Measurements from ENCODE around the gene NT5DC3.

The NT5DC3 gene

DNA sequence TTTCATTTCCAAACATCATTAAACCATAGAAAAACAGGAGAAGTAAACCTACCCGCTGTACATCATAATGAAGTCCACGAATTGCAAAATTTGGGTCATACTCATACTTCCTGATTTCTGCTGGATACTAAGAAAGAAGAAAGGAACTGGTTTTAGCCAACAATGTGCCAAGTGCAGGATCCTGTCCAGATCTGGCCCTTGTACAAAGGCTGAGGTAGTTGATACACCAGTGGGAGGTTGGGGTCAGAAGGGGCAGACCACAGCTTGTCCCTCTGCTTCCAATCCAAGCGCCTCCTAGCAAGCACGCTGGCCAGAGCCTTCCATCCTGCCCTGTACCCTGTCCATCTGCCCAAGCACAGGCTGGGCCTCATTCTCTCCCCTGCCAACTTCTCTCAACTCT lies 34.2 kb downstream of the NT5DC3 start:
- DNase-seq: no peak

DNA sequence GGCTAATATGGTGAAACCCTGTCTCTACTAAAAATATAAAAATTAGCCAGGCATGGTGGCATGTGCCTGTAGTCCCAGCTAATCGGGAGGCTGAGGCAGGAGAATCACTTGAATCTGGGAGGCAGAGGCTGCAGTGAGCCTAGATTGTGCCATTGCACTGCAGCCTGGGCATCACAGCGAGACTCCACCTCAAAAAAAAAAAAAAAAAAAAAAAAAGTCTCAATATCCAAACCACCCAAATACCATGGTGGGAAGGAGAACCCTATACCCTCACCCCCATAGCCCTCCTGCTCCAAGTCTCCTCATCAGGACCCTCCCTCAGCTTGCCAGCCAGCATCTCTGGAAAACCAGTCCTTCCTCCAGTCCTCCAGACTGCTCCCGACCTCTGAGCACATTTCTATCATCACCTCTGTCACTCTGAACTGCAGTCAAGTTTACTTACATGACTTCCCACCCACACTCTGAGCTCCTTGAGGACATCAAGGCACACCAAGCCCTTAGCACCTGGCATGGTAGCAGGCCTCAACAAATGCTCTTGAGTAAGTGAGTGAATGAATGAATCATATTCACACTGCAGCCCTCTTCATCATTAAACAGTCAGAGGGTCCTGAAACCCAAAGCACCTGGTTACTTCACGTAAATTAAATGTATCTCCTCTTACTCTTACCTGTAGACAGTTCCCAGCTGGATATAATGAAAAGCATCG lies 35.2 kb downstream of the NT5DC3 start:
- DNase-seq: no peak

DNA sequence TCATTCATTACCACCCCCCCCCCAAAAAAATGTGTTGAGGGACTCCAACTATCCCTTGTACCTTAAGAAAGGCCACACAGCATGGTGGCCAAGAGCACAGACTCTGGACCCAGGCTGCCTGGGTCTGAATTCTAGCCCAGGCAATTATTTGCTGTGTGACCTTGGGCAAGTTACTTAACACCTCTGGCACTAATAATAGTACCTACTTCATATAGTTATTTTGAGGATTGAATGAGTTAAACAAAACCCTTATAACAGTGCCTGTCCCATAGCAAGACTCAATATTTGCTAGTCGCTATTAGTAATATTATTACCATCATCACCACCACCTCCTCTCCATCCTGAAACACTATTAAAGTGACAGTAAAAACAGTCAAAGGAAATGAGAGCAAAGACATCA lies 37.2 kb downstream of the NT5DC3 start:
- DNase-seq: no peak

DNA sequence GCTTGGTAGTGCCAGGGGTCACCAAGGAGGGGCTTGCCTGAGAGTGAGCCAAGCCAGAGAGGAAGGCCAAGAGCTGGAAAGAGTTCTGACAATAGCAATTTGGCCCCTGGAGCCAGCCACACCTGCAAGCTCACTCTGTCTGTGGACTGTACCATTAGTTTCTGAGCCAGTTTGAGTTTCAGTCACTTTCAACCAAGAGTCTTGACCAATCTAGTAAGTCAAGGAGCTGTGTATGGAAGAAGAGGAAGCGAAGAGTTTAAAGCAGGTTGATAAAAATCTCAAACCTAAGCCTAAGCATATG lies 38.5 kb downstream of the NT5DC3 start:
- no peak for DNase-seq

DNA sequence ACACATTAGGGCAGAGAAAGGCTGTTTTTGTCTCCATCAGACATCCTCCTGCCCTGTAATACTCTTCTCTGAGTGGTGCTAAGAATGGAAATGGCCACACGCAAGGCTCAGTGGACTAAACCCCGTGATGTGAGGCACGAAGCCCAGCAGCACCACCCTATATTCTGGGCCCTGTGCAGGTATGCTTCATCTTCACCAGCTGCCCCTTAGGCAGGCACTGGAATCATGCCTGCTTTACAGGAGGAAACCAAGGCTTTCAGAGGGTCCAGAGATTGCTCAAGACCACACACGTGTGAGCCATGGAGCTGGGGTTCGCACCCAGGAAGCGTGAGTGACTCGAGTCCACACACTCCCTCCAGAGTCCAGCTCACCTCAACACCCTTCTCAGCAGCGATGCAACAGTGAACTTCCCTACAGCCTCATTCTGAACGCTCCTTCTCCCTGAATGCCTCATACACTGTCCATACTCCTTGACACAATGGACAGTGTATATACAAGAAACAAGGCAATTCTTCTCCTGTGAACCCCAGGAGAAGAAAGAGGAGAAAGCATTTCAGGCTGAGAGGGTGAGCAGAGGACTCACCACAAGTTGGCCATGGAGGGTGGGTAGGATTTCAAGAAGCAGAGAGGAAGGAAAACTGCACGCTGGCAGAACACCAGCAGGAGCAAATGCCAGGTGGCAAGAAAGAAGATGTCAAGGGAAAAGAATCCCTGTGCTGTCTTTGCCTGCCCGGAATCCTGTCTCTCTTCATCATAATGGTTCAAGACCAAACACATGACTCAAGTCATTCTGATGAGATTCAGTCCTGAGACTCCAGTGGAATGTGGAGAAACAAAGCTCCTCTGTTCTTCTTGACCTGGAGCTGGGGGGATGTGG lies 39.1 kb downstream of the NT5DC3 start:
- no peak for DNase-seq

DNA sequence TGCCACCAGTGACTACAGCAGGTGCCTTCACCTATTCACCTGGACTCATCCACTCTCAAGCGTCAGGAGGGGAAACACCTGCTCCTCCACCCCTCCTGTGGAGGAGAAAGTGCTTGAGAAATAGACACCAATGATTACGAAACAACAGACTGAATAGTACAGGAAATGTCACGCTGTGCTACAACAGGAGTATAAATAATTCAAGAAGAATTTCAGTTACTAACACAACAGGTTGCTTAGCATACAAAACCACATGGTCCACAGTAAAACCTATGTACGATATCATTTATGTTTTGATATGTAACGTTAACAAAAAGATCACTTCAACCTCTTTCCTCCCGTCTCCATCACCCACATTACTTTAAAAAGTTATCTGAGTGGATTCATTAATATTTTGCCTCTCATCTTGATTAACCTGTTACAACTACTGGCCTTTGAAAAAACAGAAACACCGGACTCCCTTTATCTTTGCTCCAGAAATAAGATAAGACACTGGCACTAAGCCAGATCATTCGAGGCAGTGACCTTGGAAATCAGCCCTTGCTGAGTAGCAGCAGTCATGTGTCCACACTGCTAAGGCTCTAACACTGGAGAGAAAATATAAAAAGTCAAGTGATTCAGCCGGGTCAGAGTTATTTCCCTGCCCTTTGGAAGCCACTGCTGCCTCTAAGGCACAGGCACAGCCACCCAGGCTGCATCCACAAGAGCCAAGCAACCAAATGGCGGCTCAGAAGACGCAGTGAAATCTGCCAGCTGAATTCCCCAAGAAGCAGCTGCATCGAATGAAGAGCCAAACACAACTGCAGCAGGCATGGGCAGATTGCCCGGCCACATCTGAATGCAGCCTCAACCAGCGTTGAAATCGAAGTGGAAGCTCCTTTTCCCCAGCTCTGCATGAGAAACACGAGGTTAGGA lies 40.9 kb downstream of the NT5DC3 start:
- no peak for DNase-seq

DNA sequence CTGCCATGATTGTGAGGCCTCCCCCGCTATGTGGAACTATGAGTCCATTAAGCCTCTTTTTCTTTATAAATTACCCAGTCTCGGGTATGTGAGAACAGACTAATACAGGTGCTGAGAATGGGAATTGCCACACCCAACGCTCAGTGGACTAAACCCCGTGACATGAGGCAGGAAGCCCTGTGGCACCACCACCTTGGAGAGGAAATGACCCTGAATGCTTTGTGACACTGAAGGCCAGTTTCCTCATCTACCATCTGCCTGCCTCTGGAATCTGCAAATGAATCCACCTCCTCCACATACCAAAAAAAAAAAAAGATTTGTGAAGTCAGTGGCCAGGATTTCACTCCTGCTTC lies 41.6 kb downstream of the NT5DC3 start:
- DNase-seq: no peak

DNA sequence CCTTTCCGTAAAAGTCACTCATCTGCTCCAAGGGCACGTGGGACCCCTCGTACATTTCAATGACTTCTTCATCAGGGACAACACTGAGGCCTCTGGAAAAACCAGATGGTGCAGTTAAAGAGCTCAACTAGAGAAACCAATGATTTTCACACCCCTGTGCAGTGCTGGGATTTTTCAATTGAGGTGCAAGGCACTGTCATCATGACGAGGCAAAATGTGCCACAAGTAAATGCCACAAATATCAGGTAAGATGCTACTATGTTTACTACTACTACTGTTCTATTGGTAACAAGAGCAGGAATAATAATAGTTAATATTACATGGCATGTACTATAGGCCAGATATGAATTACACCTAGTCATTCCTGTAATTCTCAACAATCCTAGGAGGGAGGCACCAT lies 42.4 kb downstream of the NT5DC3 start:
- DNase-seq: no peak

DNA sequence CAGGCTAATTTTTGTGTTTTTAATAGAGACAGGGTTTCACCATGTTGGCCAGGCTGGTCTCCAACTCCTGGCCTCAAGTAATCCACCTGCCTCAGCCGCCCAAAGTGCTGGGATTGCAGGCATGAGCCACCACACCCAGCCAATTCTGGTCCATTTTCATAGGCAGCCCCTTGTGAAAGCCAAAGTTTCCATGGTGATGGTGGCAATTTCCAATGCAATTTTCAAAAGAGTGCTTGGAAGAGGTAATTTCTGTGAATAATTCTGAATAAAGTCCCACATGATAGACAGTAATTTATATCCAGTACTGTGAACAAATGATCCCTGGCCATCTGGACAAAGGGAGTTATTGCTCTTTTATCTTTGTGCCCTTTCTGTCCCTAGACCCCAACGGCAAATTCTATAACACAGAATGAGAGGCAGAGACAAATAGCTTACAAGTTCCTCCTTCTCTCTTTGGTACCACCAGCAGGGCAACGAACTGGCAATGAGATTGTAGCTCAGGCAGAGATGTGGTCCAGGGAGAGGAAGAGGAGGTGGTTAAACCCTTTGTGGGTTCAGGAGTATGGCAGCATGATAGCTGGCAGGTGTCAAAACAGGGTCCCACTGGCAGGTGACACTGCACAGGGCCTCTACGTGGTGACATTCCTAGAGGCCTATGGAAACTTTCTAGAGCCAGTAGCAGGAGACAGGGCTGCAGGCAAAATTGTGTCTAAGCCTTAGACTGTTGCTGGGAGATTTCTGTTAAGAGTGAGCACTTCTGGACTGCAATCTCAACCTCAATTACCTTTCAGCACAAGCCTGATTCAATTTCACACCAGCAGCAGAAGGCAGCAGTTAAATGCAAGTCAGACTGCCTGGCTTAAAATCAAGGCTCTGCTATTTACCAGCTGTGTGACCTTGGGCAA lies 46.5 kb downstream of the NT5DC3 start:
- no peak for DNase-seq

DNA sequence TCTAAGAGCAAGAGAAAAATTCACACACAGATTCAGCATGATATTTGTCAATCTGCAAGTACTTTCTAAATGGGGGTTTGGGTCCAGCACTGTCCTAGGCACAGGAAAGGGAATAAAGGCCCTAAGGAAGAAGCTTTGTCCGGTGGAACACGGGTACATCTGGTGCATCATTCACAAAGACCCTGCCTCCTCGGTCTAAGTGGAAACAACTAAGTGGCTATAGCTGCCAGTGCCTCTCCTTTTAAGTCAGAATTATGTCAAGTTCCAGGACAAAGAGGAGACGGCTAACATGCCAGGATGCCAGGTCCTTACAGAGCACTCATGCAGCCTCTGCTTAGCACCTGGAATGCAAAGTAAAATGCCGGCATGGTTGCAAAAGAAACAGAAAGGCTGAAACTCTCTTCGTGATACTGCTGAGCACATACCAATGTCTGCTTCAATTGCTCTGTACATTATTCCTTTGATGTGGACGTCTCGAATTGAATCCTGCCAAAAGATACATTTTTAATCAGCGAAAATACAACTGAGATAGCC lies 47.5 kb downstream of the NT5DC3 start:
- DNase-seq: no peak

DNA sequence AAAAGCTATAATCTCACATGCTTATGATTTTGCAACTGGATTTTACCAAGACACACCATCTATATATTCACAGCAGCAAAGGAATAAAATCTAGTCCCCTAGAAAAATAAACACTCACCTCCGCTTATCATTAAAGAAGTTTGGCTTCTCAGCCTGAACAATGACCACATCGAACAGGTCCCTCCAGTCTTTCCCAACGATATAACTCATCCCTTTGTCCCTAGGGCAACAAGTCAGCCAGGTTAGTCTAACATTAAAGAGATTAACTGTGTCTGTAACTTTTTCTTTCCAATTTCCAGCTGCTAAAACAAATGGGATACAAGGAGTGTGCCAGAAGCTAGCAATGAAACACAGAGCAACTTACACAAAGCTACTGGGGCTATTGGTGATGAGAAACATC lies 48.0 kb downstream of the NT5DC3 start:
- DNase-seq: no peak

DNA sequence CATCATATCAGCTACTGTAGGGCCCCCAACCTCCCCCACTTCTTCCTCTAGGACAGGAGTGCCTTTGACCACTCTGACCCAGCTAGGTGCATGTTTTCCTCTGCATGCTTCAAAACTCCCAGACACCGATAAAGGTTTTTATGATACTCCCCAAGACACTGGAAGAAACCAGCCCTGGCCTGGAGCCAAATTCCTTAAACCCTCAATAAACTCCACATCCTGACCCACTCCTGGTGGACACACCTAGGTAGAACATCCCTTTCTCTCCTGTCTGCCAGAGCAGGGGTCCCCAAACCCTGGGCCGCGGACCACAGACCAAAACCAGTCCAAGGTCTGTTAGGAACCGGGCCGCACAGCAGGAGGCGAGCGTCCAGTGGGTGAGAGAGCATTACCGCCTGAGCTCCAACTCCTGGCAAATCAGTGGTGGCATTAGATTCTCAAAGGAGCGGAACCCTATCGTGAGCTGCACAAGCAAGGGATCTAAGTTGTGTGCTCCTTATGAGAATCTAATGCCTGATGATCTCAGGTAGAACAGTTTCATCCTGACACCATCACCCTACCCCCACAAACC lies 49.6 kb downstream of the NT5DC3 start:
- DNase-seq: no peak

DNA sequence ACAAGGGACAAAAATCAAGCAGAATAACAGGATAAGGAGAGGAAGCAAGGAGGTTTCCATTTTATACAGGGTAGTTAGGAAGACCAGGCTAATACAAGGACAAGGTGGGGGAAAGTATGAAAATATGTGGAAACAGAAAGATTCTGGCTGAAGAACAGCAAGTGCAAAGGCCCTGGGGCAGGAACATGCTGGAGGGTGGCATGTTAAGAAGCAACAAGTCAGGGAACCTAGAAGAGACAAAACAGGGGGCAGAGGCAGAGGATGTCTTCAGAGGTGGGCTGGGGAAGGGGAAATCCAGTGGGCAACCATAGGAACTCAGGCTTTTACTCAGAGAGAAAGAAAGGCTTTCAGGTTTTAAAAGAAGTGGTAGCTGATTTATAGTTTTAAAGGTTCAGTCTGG lies 54.8 kb downstream of the NT5DC3 start:
- no peak for DNase-seq

DNA sequence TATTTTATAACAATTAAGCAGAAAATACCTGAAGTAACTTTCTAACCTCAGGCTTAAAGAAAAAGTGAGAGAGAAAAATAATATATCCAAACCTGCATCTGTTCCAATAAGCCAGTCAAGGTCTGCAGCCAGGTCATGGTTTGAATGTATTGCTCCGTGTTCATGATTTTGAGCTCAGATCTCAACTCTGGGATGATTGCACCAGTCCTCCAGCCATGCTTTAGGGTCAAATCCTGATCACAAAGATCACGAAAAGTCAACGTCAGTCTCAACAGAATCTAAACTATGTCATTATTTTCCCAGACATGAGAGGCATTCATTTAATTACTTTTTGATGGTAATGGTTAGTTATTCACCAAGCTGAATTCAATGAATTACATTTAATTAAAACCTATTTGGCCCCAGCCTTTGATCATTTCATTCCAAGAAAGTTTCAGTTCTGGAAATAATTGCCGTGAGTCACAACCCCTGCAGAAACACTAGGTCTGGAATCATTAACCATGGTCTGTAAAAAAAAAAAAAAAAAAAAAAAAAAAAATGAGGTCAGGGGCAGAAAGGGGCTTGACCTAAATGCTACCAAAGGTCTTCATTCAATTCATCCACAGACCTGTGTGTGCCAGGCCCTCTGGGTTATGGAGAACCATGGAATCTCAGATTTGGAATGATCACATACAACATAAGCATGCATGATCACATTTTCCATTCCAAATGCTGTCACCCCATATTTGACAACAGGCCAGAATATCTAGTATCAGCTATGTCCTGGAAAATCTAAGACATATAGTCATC lies 55.6 kb downstream of the NT5DC3 start:
- no peak for DNase-seq

DNA sequence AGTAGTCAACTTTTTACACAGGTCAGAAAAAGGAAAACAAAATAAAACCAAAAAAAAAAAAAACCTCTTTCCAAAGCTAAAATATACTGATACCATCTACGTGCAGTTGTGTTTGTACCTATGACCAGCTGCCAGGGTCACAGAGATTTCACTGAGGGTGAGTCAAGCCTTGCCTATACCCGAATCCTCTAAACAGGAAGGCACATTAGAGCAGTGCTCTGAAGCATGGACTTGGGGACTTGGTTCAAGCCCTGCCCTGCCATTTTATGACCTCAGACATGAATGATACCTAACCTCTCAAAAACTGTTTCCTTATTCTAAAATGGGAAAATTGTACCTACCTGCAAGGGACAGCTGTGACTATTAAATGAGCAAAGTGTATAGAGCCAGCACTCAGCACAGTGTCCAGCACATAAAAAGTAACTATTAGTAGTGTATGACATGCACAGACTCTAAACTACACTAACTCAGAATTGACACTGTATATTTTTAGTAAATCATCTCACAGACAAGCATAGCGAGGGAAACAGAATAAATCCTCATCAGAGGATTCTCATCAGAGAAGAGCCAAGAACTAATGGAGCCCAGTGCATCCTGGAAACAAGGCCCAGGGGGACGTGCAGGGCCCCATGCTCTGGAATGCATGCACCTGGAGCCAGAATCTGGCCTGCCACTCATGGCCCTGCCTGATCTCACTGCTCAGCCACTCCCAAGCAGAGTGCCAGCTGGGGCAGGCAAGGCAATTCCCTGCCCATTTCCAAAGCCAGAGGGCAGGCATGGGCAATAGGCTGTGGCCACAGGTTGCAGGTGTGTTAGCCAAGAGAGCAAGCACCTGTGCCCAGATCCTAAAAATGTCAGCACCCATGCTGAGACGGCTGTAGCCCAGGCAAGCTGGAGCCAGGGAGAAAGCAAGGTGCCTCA lies 57.0 kb downstream of the NT5DC3 start:
- DNase-seq: no peak

DNA sequence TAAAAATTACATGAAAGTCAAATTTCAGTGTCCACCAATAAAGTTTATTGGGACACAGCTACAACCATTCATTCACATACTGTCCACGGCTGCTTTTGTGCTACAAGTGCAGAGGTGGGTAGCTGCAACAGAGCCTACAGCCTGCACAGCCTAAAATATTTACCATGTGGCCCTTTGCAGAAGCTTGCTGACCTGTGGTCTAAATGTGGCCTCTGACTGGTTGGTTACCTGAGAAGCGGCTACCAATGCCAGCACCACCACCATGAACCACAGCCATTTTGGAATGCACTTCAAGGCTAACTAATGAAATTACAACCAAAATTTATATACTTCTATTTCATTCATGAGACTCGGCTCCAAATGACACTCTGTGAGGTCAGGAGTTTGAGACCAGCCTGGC lies 58.6 kb downstream of the NT5DC3 start:
- no peak for DNase-seq

DNA sequence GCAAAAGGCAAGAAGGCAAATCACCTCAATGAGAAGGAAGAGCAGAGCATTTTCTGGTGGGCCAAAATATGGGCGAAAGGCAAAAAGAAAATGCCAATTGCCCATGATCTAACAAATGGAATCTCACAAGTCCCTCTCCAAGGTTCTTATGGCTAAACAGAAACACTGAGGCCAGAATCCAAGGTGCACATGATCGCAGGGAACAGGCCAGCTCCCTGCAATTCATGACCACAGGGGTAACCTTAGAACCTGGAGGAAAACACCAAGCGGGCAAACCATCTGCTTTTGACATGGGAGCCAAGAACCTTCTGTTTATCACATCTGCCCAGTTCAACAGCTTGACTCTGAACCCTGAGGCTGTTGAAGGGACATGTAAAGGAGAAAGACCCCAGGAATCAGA lies 60.0 kb downstream of the NT5DC3 start:
- no peak for DNase-seq

DNA sequence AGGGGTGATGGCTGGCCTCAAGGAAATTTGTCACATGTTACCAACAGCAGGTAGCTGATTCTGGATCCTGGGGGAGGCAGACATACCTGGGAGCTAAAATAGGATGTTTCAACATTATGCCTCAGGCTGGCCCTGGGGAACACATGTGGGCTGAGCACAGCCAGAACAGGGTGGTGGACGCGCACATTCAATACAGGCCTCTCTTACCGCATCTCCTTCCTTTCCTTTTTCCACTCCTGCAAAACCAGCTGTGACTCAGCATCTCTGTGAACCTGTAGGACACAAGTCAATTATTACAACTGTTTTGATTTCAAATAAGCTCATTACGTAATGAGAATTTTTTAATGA lies 61.0 kb downstream of the NT5DC3 start:
- no peak for DNase-seq

DNA sequence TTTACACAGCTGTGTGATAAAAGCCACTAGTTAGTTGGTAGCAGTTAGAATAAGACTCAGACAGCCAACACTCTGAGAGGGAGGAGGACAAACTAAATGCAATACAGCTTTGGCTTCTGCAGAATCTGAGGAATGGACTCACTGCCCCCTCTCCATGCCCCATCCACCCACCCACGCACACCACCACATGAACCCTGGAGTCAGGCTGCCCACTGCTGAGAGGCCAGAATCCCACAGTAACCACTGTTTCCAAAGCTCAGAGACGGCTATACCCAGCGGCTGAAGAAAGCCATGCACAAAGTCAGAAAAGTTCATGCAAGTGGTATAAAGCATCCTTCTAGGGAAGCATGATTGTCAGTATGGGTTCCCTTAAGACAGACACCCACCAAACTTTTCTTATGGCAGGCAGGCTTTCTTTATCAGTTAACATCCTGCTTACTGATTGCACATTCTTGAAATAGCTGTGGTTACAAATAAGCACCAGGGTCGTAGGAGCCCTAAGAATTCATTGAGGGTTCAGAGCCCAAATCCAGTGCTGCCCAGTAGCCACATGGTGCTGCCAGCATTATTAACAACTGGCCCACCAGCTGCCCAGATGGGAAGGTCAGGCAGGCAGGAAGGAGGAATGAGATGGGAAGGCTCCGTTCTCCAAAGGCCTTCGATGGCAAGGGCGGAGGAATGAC lies 61.5 kb downstream of the NT5DC3 start:
- no peak for DNase-seq

DNA sequence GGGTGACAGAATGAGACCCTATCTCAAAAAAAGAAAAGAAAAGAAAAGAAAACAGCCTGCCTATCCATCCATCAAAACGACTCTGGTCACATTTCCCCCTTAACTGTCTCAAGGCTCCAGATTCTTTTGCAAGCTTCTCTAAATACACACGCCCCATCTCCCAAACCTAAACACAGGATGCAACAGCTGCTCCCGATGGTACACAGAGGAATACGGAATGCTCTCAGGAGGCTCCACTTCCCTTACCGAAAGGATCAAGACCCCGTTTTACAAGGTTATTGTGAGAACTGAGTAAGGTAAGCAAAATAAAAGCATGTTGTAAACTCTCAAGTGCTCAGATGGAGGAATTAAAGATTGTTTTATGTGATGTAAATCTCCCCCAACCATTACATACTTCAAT lies 62.3 kb downstream of the NT5DC3 start:
- no peak for DNase-seq
